DOHH2 (cell line): ENCODE data around the gene HSPG2.
"Not testable (repeated sequence)": the region's sequence is repeated elsewhere in the genome, so short reads cannot be mapped to it uniquely, and the experiment has no call there.

Source experiments
- H3F3A ChIP-seq: fragments of 200-600 bp; sonication (generic), shearing (Covaris generic); 2 replicates; pipeline ENCODE4 v1.6.0; 2016; ENCODE audit warnings: antibody characterized with exemption, mild to moderate bottlenecking; ENCODE audit not compliant: control insufficient read depth, insufficient read depth
- H3K27ac ChIP-seq: fragments of 200-600 bp; sonication (generic); 2 replicates; pipeline ENCODE4 v1.5.1; 2014; ENCODE audit warnings: low read depth, mild to moderate bottlenecking, low read length, moderate library complexity
- H3K27me3 ChIP-seq: fragments of 200-600 bp; sonication (generic); 2 replicates; pipeline ENCODE4 v1.6.1; 2014; ENCODE audit warnings: mild to moderate bottlenecking, low read length, mixed read lengths; ENCODE audit not compliant: control insufficient read depth
- H3K36me3 ChIP-seq: fragments of 200-600 bp; sonication (generic); 2 replicates; pipeline ENCODE4 v1.6.1; 2014; ENCODE audit warnings: mild to moderate bottlenecking, low read length, moderate library complexity, mixed read lengths; ENCODE audit not compliant: control insufficient read depth
- H3K4me1 ChIP-seq: fragments of 200-600 bp; sonication (generic); 2 replicates; pipeline ENCODE4 v1.6.1; 2014; ENCODE audit warnings: mild to moderate bottlenecking, low read length, mixed read lengths; ENCODE audit not compliant: control insufficient read depth
- H3K4me2 ChIP-seq: fragments of 200-600 bp; sonication (generic); 2 replicates; pipeline ENCODE4 v1.6.0; 2014; ENCODE audit warnings: mild to moderate bottlenecking, low read length, moderate library complexity
- H3K4me3 ChIP-seq: fragments of 200-600 bp; sonication (generic); 2 replicates; pipeline ENCODE4 v1.5.1; 2014; ENCODE audit warnings: mild to moderate bottlenecking, low read length, mixed read lengths
- H3K79me2 ChIP-seq: fragments of 200-600 bp; sonication (generic); 2 replicates; pipeline ENCODE4 v1.6.1; 2014; ENCODE audit warnings: mild to moderate bottlenecking, low read length, mixed read lengths; ENCODE audit not compliant: control insufficient read depth
- H3K9me2 ChIP-seq: fragments of 200-600 bp; sonication (generic); replicated peaks from 2 replicates; pipeline ENCODE4 v1.6.1; 2014; ENCODE audit warnings: mild to moderate bottlenecking, low read length, mixed read lengths; ENCODE audit not compliant: control insufficient read depth
- H3K9me3 ChIP-seq: fragments of 200-600 bp; sonication (generic); 2 replicates; pipeline ENCODE4 v1.6.1; 2014; ENCODE audit warnings: antibody characterized with exemption, low read length, mixed read lengths; ENCODE audit not compliant: control insufficient read depth, insufficient read depth
- H4K20me1 ChIP-seq: fragments of 200-600 bp; sonication (generic); 2 replicates; pipeline ENCODE4 v1.6.0; 2014; ENCODE audit warnings: low read depth, mild to moderate bottlenecking, antibody characterized with exemption, low read length, moderate library complexity; ENCODE audit not compliant: control insufficient read depth, insufficient read depth
- EZH2phosphoT487 ChIP-seq: fragments of 200-600 bp; sonication (generic); IDR thresholded peaks from 2 replicates; pipeline ENCODE4 v1.6.1; 2017; ENCODE audit warnings: borderline replicate concordance, mild to moderate bottlenecking, antibody characterized with exemption, low read length, moderate library complexity, mixed read lengths
- TF ChIP-seq, protein P1 (sequence below): fragments of 200-600 bp; sonication (generic); IDR thresholded peaks from one replicate; pipeline ENCODE4 v1.5.1; 2014; ENCODE audit warnings: antibody characterized with exemption, mild to moderate bottlenecking, low read depth, low read length; ENCODE audit not compliant: poor library complexity, severe bottlenecking

Gene HSPG2

DNA sequence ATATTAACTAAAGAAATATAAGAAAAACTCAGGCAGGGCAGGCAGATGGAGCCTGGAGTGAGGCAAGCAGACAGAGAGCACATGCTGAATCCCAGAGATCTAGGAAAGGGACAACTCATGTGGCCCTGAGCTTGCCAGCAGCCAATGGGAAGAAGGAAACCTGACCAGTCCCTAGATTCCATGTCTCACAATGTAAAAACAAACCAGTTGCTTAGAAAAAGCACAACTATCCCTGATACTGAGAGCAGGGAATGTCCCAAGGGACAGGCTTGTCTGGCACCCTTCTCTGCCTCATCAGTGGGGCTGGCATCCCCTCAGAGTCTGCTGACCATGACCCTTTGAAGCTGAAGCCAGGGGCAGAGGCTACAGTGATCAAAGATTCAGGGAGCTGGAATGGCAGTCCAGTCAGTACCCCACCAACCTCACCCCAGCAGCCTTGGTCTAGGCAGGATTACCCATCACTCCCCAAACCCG lies 27.8 kb downstream of the HSPG2 start:
- Histone ChIP-seq H3K27me3 (no peaks in the 10 kb centered on the region), H3K9me3 (no peaks in the 10 kb centered on the region), H3K4me2 (no peak overlapping the region), H3K4me1 (no peaks in the 10 kb centered on the region), H3F3A (no peaks in the 10 kb centered on the region), H3K27ac (no peak overlapping the region), H3K36me3 (no peaks in the 10 kb centered on the region), H4K20me1 (no peaks in the 10 kb centered on the region), H3K9me2 (no peaks in the 10 kb centered on the region), H3K4me3 (no peak overlapping the region), H3K79me2 (no peaks in the 10 kb centered on the region)
- TF ChIP-seq, protein P1, sequence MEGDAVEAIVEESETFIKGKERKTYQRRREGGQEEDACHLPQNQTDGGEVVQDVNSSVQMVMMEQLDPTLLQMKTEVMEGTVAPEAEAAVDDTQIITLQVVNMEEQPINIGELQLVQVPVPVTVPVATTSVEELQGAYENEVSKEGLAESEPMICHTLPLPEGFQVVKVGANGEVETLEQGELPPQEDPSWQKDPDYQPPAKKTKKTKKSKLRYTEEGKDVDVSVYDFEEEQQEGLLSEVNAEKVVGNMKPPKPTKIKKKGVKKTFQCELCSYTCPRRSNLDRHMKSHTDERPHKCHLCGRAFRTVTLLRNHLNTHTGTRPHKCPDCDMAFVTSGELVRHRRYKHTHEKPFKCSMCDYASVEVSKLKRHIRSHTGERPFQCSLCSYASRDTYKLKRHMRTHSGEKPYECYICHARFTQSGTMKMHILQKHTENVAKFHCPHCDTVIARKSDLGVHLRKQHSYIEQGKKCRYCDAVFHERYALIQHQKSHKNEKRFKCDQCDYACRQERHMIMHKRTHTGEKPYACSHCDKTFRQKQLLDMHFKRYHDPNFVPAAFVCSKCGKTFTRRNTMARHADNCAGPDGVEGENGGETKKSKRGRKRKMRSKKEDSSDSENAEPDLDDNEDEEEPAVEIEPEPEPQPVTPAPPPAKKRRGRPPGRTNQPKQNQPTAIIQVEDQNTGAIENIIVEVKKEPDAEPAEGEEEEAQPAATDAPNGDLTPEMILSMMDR = no peak
- TF ChIP-seq EZH2phosphoT487 = no peak

DNA sequence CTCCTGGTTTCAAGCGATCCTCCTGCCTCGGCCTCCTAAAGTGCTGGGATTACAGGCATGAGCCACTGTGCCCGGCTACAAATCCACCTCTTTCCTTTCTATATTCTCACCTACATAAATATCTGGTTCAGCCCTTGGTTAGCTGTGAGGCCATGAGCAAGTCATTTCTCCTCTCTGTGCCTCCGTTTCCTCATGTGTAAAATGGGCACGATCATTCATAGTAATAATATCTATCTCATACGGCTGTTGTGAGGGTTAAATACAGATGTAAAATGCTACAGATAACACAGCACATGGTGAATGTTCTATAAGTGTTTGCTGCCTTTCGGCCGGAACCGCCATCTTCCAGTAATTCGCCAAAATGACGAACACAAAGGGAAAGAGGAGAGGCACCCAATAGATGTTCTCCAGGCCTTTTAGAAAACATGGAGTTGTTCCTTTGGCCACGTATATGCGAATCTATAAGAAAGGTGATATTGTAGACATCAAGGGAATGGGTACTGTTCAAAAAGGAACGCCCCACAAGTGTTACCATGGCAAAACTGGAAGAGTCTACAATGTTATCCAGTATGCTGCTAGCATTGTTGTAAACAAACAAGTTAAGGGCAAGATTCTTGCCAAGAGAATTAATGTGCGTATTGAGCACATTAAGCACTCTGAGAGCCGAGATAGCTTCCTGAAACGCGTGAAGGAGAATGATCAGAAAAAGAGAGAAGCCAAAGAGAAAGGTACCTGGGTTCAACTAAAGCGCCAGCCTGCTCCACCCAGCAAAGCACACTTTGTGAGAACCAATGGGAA lies 29.2 kb downstream of the HSPG2 start:
- H3K27ac ChIP-seq, H3K4me1 ChIP-seq, H3K9me2 ChIP-seq: not testable (repeated sequence)

DNA sequence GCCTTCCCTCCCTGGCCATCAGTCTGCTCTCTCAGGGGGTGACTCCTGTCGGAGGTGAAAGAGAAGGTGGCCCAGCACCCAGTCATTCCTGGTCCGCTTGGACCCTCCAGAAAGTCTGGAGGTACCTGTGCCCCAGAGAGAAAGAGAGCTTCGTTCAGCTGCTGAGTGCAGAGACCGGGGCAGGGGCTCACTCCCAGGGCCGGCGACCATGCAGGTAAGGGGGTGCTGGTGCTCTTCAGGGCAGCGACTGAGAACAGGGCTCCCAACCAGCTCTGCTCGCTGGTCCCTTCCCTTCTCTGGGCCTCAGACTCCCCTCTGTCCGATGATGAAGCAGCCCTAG lies 30.1 kb downstream of the HSPG2 start:
- Histone ChIP-seq H3F3A (no peaks in the 10 kb centered on the region), H3K27ac (no peak overlapping the region), H3K4me2 (no peak overlapping the region), H3K79me2 (no peaks in the 10 kb centered on the region), H3K9me3 (no peaks in the 10 kb centered on the region), H3K27me3 (no peaks in the 10 kb centered on the region), H3K9me2 (no peaks in the 10 kb centered on the region), H3K4me3 (no peak overlapping the region), H3K4me1 (no peaks in the 10 kb centered on the region), H3K36me3 (no peaks in the 10 kb centered on the region), H4K20me1 (no peaks in the 10 kb centered on the region)
- TF ChIP-seq EZH2phosphoT487 = no peak
- TF ChIP-seq, protein P1 = no peak

More for the DNA sequence above, 29.2 kb downstream of the HSPG2 start:
- H3K36me3 ChIP-seq, H3K27me3 ChIP-seq, H4K20me1 ChIP-seq, H3F3A ChIP-seq, H3K79me2 ChIP-seq, H3K9me3 ChIP-seq, H3K4me3 ChIP-seq, H3K4me2 ChIP-seq: not testable (repeated sequence)
